ENCODE results near the gene HMGXB4. TPM values are rescaled to one million over a fixed set of nuclear protein-coding genes. Genes with fewer than 3 reads are reported as not detected.

HMGXB4 gene
- total and polyA plus RNA-seq, 3 donors from 2014 or later, result 26.5 to 63.4 (median 58.7) TPM

DNA sequence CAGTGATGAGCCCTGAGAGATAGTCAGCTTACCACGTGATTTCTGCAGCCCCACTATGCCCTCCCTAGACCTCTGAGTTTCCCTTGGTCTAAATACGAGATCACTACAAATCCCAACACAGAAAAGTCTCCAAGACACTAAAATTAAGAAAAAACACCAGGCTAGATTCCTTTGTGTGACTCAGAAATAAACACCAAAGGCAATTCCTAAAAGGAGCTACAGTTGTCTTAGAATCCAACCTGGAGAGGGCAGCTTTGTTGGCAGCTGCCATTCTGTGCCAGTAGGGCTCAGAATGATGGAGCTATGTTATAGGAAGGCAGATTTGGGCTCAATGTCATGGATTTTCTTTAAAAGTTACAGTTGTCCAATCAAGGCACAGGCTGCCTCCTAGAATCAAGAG, 37.1 kb upstream of the HMGXB4 start:
- no peaks in the 10 kb centered on the region for H3K4me1 ChIP-seq
- H3K27me3 ChIP-seq, result no peaks in the 10 kb centered on the region
- 82 to 86% methylated on average over 2 of the region's 2 CpGs for WGBS, 2 donors
- DNase-seq, result no peak
- H3K9me3 ChIP-seq, result no peaks in the 10 kb centered on the region
- intact Hi-C loops (cut with DNase I; ENCODE audit: low total_unique reads), result no loop called here
- TF ChIP-seq CTCF (IDR thresholded peaks at IDR 0.05), result no peak
- TF ChIP-seq POLR2A (IDR thresholded peaks at IDR 0.05), result no peak
- H3K4me3 ChIP-seq, result no peak overlapping the region
- no peaks in the 10 kb centered on the region for H3K36me3 ChIP-seq (ENCODE audit: low read depth, missing control alignments)
- no peak overlapping the region for H3K27ac ChIP-seq

GRCh38 chr22:35225010-35225409, 32.3 kb upstream of the HMGXB4 start:
- H3K4me1 ChIP-seq, result no peaks in the 10 kb centered on the region
- DNase-seq, result no peak
- no peaks in the 10 kb centered on the region for H3K36me3 ChIP-seq (ENCODE audit: low read depth, missing control alignments)
- H3K27me3 ChIP-seq, result no peaks in the 10 kb centered on the region
- intact Hi-C loops (cut with DNase I; ENCODE audit: low total_unique reads), result no loop called here
- WGBS, 2 donors, result 70% methylated on average over 4 of the region's 4 CpGs
- no peaks in the 10 kb centered on the region for H3K9me3 ChIP-seq
- H3K27ac ChIP-seq, result no peak overlapping the region
- TF ChIP-seq CTCF (IDR thresholded peaks at IDR 0.05) (no peak), POLR2A (IDR thresholded peaks at IDR 0.05) (no peak)
- no peak overlapping the region for H3K4me3 ChIP-seq

DNA sequence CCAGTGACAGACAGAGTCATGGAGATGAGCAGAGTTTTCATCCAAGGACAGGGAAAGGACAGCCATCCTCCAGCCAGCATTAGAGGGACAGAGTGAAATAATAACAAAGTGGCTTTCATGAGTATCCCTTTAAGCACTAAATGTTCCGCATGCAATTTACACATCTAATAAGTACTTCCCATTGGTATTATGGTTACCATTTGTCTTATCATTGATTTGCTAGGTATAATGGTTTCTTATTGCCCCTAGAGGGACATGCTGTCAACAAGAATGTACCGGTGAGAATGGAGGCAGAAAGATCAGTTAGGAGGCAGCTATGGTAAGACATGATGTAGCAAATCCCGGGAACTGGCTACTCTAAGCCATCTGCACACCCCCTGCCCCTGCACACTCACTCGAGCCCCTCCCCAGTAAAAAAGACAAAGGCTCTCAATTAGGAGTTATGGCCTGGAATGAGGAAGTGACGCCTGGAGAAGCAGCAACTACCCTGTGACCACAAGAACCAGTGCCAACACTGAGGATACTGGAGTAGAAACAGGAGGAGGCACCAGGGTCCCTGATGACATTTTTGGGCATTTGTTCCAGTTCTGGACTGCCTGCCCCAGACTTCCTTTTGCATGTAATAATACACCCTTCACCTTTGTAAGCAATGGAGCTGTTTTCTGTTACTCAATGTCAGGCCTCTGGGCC, 30.2 kb upstream of the HMGXB4 start:
- intact Hi-C loops (cut with DNase I; ENCODE audit: low total_unique reads), result no loop called here
- Histone ChIP-seq H3K36me3 (ENCODE audit: low read depth, missing control alignments) (no peaks in the 10 kb centered on the region), H3K27ac (no peak overlapping the region), H3K4me3 (no peak overlapping the region), H3K9me3 (no peaks in the 10 kb centered on the region), H3K27me3 (no peaks in the 10 kb centered on the region), H3K4me1 (no peaks in the 10 kb centered on the region)
- no peak for DNase-seq
- TF ChIP-seq CTCF (IDR thresholded peaks at IDR 0.05), result no peak
- no peak for TF ChIP-seq POLR2A (IDR thresholded peaks at IDR 0.05)
- WGBS, 2 donors, result 55 to 61% methylated on average over 5 of the region's 5 CpGs

GRCh38 chr22:35229865-35230264, 27.4 kb upstream of the HMGXB4 start:
- TF ChIP-seq POLR2A (IDR thresholded peaks at IDR 0.05), result no peak
- no peak for TF ChIP-seq CTCF (IDR thresholded peaks at IDR 0.05)
- H3K4me3 ChIP-seq, result no peak overlapping the region
- H3K27me3 ChIP-seq, result no peaks in the 10 kb centered on the region
- no peaks in the 10 kb centered on the region for H3K4me1 ChIP-seq
- no peaks in the 10 kb centered on the region for H3K36me3 ChIP-seq (ENCODE audit: low read depth, missing control alignments)
- intact Hi-C loops (cut with DNase I; ENCODE audit: low total_unique reads), result no loop called here
- no peak for DNase-seq
- WGBS, 2 donors, result 87 to 88% methylated on average over 7 of the region's 7 CpGs
- H3K9me3 ChIP-seq, result no peaks in the 10 kb centered on the region
- H3K27ac ChIP-seq, result no peak overlapping the region

- H3K4me1 ChIP-seq, result no peaks in the 10 kb centered on the region
- no peaks in the 10 kb centered on the region for H3K36me3 ChIP-seq (ENCODE audit: low read depth, missing control alignments)
- intact Hi-C loops (cut with DNase I; ENCODE audit: low total_unique reads), result no loop called here
- no peak overlapping the region for H3K27ac ChIP-seq
- no peaks in the 10 kb centered on the region for H3K9me3 ChIP-seq
- no peak for DNase-seq
- no peak overlapping the region for H3K4me3 ChIP-seq
- no peaks in the 10 kb centered on the region for H3K27me3 ChIP-seq
- no peak for TF ChIP-seq POLR2A (IDR thresholded peaks at IDR 0.05)
- TF ChIP-seq CTCF (IDR thresholded peaks at IDR 0.05), result no peak
Measured at GRCh38 chr22:35230417-35230816, 26.9 kb upstream of the HMGXB4 start.

All from testis (tissue), 3 donors.